SK-N-SH (cell line): ENCODE data around the gene ABI1. TPM values are rescaled to one million over a fixed set of nuclear protein-coding genes. Genes with fewer than 3 reads are reported as not detected.

Source experiments
- CTCF ChIA-PET: fragments of 300-600, 350-600 bp; formaldehyde crosslinking; extraction: SDS; loops from one replicate; lab custom pipeline; 2021; lab: Yijun Ruan, JAX
- POLR2A ChIA-PET: fragments of 350-600 bp; sonication (Branson Sonifier 250); formaldehyde crosslinking; extraction: SDS; loops from one replicate; lab custom pipeline; 2020; ENCODE audit warnings: antibody characterized with exemption, inconsistent platforms; lab: Yijun Ruan, JAX
- DNase-seq: peaks from one replicate; pipeline ENCODE4 v3.0.0; 2012
- H2AFZ ChIP-seq: fragments of 200-600 bp; sonication (generic); 2 replicates; pipeline ENCODE4 v1.8.1; 2016; ENCODE audit warnings: antibody characterized with exemption, mild to moderate bottlenecking, low read depth
- H3F3A ChIP-seq: fragments of 200-600 bp; sonication (generic); replicated peaks from 2 replicates; pipeline ENCODE3; 2016; ENCODE audit warnings: antibody characterized with exemption, mild to moderate bottlenecking; ENCODE audit not compliant: insufficient read depth
- H3K27ac ChIP-seq, 2 experiments: fragments of 200-500 bp in 1 of 2; fragments of 200-600 bp in 1 of 2; sonication (Bioruptor generic) in 1 of 2; sonication (generic), shearing (Covaris generic) in 1 of 2; 2 replicates each; pipeline versions ENCODE4 v1.5.1 to v1.6.1; 2014 to 2016; ENCODE audit warnings: low read depth in 2 of 2, inconsistent platforms in 1 of 2, low read length in 1 of 2, mild to moderate bottlenecking in 1 of 2, mixed read lengths in 1 of 2
- H3K27me3 ChIP-seq: fragments of 200-600 bp; sonication (generic), shearing (Covaris generic); 2 replicates; pipeline ENCODE4 v1.6.1; 2016; ENCODE audit warnings: mixed run types; ENCODE audit not compliant: insufficient read depth
- H3K36me3 ChIP-seq, 2 experiments: fragments of 200-500 bp in 1 of 2; fragments of 200-600 bp in 1 of 2; sonication (Bioruptor generic) in 1 of 2; sonication (generic) in 1 of 2; replicated peaks in 1 of 2; 2 replicates each; pipeline versions ENCODE3 to v1.5.1; 2014 to 2016; ENCODE audit warnings: low read length in 1 of 2, mild to moderate bottlenecking in 1 of 2; ENCODE audit not compliant: insufficient read depth in 2 of 2, control insufficient read depth in 1 of 2
- H3K4me1 ChIP-seq, 2 experiments: fragments of 200-500 bp in 1 of 2; fragments of 200-600 bp in 1 of 2; sonication (Bioruptor generic) in 1 of 2; sonication (generic), shearing (Covaris generic) in 1 of 2; 2 replicates each; pipeline versions ENCODE4 v1.5.1 to v1.6.1; 2014 to 2016; ENCODE audit warnings: low read depth in 1 of 2, low read length in 1 of 2, mixed run types in 1 of 2; ENCODE audit not compliant: insufficient read depth in 2 of 2, control insufficient read depth in 1 of 2
- H3K4me2 ChIP-seq: fragments of 200-600 bp; sonication (generic), shearing (Covaris generic); 2 replicates; pipeline ENCODE4 v1.6.1; 2017; ENCODE audit warnings: mixed run types
- H3K4me3 ChIP-seq, 2 experiments: fragments of 200-500 bp in 1 of 2; fragments of 200-600 bp in 1 of 2; sonication (Bioruptor generic) in 1 of 2; sonication (generic), shearing (Covaris generic) in 1 of 2; 2 replicates each; pipeline versions ENCODE4 v1.5.1 to v1.8.1; 2014 to 2016; ENCODE audit warnings: low read depth in 2 of 2, inconsistent platforms in 1 of 2, low read length in 1 of 2, mild to moderate bottlenecking in 1 of 2, mixed read lengths in 1 of 2, moderate library complexity in 1 of 2
- H3K79me2 ChIP-seq: fragments of 200-600 bp; sonication (generic); 2 replicates; pipeline ENCODE4 v1.8.1; 2017; ENCODE audit warnings: mild to moderate bottlenecking; ENCODE audit not compliant: insufficient read depth
- H3K9ac ChIP-seq: fragments of 200-600 bp; sonication (generic); 2 replicates; pipeline ENCODE4 v1.6.1; 2017; ENCODE audit warnings: mixed run types
- H3K9me2 ChIP-seq: fragments of 200-600 bp; sonication (generic); 2 replicates; pipeline ENCODE4 v1.6.1; 2017; ENCODE audit warnings: mixed run types
- H3K9me3 ChIP-seq: fragments of 200-600 bp; sonication (generic); 2 replicates; pipeline ENCODE4 v1.6.1; 2017; ENCODE audit warnings: mixed run types, mild to moderate bottlenecking, moderate library complexity
- H4K20me1 ChIP-seq: fragments of 200-600 bp; sonication (generic); 2 replicates; pipeline ENCODE4 v1.6.1; 2017; ENCODE audit warnings: mild to moderate bottlenecking, mixed run types; ENCODE audit not compliant: insufficient read depth
- CHD2 ChIP-seq: fragments of 150-350 bp; IDR thresholded peaks from 2 replicates; pipeline ENCODE4 v1.6.1; 2018; ENCODE audit warnings: low read length; ENCODE audit not compliant: partially characterized antibody
- ELF1 ChIP-seq: IDR thresholded peaks from 2 replicates; pipeline ENCODE4 v1.4.0; 2012
- EZH2phosphoT487 ChIP-seq: fragments of 200-600 bp; sonication (generic); IDR thresholded peaks from 2 replicates; pipeline ENCODE4 v1.6.1; 2017; ENCODE audit warnings: low read depth, mixed run types, mild to moderate bottlenecking, antibody characterized with exemption, moderate library complexity, borderline replicate concordance
- FOSL2 ChIP-seq: IDR thresholded peaks from 2 replicates; pipeline ENCODE4 v1.4.0; 2012; ENCODE audit warnings: low read depth, mild to moderate bottlenecking, moderate library complexity, borderline replicate concordance
- FOXM1 ChIP-seq: IDR thresholded peaks from 2 replicates; pipeline ENCODE4 v1.4.0; 2012; ENCODE audit warnings: low read depth, mild to moderate bottlenecking
- GABPA ChIP-seq: IDR thresholded peaks from 2 replicates; pipeline ENCODE4 v1.4.0; 2012; ENCODE audit warnings: low read depth, mild to moderate bottlenecking
- MAX ChIP-seq: IDR thresholded peaks from 2 replicates; pipeline ENCODE4 v1.4.0; 2012; ENCODE audit warnings: low read depth
- MXI1 ChIP-seq: IDR thresholded peaks from 2 replicates; pipeline ENCODE4 v1.6.1; 2012; ENCODE audit warnings: mild to moderate bottlenecking, low read depth, low read length, improper control_type of control experiment
- NFIC ChIP-seq: IDR thresholded peaks from 2 replicates; pipeline ENCODE4 v1.4.0; 2012; ENCODE audit warnings: borderline replicate concordance
- NRF1 ChIP-seq: IDR thresholded peaks from 2 replicates; pipeline ENCODE4 v1.6.1; 2012; ENCODE audit warnings: low read depth, mild to moderate bottlenecking, low read length
- POLR2AphosphoS5 ChIP-seq: IDR thresholded peaks from 2 replicates; pipeline ENCODE4 v1.6.1; 2012; ENCODE audit warnings: low read depth, low read length
- RAD21 ChIP-seq: IDR thresholded peaks from 2 replicates; pipeline ENCODE4 v1.6.1; 2012; ENCODE audit warnings: mild to moderate bottlenecking, low read length
- RFX5 ChIP-seq: IDR thresholded peaks from 2 replicates; pipeline ENCODE4 v1.6.1; 2012; ENCODE audit warnings: mild to moderate bottlenecking, improper control_type of control experiment, low read length
- SMC3 ChIP-seq: IDR thresholded peaks from 2 replicates; pipeline ENCODE4 v1.6.1; 2012; ENCODE audit warnings: low read depth, low read length, improper control_type of control experiment
- TAF1 ChIP-seq: IDR thresholded peaks from 2 replicates; pipeline ENCODE4 v1.6.1; 2012; ENCODE audit warnings: low read depth, mild to moderate bottlenecking, low read length, moderate library complexity, borderline replicate concordance
- TCF12 ChIP-seq: IDR thresholded peaks from 2 replicates; pipeline ENCODE4 v1.4.0; 2012
- WGBS: methylation state at CpG from one replicate; pipeline ENCODE4 v1.1.6; 2017; ENCODE audit warnings: low lambda C conversion rate; 5-methylcytosine and 5-hydroxymethylcytosine counted together
- polyA plus RNA-seq, 3 experiments: library from polyadenylated mRNA; depleted of rRNA; stranded (reverse); fragments of >200 nt; gene quantifications; 2 replicates each; pipeline ENCODE4 v1.2.3, GENCODE V29; 2012
- TF ChIP-seq, protein P1 (sequence below): fragments of 150-350 bp; IDR thresholded peaks from 2 replicates; pipeline ENCODE4 v1.6.1; 2017; ENCODE audit warnings: antibody characterized with exemption, low read length, low read depth, borderline replicate concordance
- TF ChIP-seq, protein P2 (sequence below): IDR thresholded peaks from 2 replicates; pipeline ENCODE4 v1.6.1; 2012; ENCODE audit warnings: mild to moderate bottlenecking, low read depth, low read length, moderate library complexity
- TF ChIP-seq, protein P3 (sequence below): fragments of 200-600 bp; sonication (generic); IDR thresholded peaks from 2 replicates; pipeline ENCODE4 v1.6.1; 2017; ENCODE audit warnings: antibody characterized with exemption, mild to moderate bottlenecking, moderate library complexity

The ABI1 gene
- polyA plus RNA-seq, 1 of the 3 experiments (the other 2 are of a cell fraction): 36.7 TPM

GRCh38 chr10:26779176-26779860 is 81.4 kb downstream of the ABI1 start:
- POLR2A ChIA-PET: no interaction called here

GRCh38 chr10:26777686-26778085 is 83.1 kb downstream of the ABI1 start:
- Histone ChIP-seq H3K27ac (no peak overlapping the region), H3K4me2 (no peak overlapping the region), H3F3A (peaks cover 8% of the 10 kb centered on the region), H3K4me1 (peaks cover 0 to 15% of the 10 kb centered on the region in 2 experiments; a peak in 1 of 4 replicates), H3K9me3 (no peaks in the 10 kb centered on the region), H3K4me3 (no peak overlapping the region), H3K36me3 (no peaks in the 10 kb centered on the region), H2AFZ (no peak overlapping the region), H4K20me1 (peaks cover 27% of the 10 kb centered on the region), H3K9ac (no peak overlapping the region), H3K27me3 (no peaks in the 10 kb centered on the region), H3K79me2 (peaks cover 89% of the 10 kb centered on the region), H3K9me2 (no peaks in the 10 kb centered on the region)
- DNase-seq: no peak
- 89% methylated on average over 2 of the region's 2 CpGs for WGBS
- CTCF ChIA-PET: no interaction called here
- POLR2A ChIA-PET: no interaction called here
- no peak for TF ChIP-seq RFX5
- no peak for TF ChIP-seq GABPA
- no peak for TF ChIP-seq NRF1
- TF ChIP-seq, protein P1, sequence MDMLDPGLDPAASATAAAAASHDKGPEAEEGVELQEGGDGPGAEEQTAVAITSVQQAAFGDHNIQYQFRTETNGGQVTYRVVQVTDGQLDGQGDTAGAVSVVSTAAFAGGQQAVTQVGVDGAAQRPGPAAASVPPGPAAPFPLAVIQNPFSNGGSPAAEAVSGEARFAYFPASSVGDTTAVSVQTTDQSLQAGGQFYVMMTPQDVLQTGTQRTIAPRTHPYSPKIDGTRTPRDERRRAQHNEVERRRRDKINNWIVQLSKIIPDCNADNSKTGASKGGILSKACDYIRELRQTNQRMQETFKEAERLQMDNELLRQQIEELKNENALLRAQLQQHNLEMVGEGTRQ: no peak
- no peak for TF ChIP-seq POLR2AphosphoS5
- TF ChIP-seq TAF1: no peak
- TF ChIP-seq ELF1: no peak
- TF ChIP-seq CHD2: no peak
- TF ChIP-seq TCF12: no peak
- TF ChIP-seq, protein P2, sequence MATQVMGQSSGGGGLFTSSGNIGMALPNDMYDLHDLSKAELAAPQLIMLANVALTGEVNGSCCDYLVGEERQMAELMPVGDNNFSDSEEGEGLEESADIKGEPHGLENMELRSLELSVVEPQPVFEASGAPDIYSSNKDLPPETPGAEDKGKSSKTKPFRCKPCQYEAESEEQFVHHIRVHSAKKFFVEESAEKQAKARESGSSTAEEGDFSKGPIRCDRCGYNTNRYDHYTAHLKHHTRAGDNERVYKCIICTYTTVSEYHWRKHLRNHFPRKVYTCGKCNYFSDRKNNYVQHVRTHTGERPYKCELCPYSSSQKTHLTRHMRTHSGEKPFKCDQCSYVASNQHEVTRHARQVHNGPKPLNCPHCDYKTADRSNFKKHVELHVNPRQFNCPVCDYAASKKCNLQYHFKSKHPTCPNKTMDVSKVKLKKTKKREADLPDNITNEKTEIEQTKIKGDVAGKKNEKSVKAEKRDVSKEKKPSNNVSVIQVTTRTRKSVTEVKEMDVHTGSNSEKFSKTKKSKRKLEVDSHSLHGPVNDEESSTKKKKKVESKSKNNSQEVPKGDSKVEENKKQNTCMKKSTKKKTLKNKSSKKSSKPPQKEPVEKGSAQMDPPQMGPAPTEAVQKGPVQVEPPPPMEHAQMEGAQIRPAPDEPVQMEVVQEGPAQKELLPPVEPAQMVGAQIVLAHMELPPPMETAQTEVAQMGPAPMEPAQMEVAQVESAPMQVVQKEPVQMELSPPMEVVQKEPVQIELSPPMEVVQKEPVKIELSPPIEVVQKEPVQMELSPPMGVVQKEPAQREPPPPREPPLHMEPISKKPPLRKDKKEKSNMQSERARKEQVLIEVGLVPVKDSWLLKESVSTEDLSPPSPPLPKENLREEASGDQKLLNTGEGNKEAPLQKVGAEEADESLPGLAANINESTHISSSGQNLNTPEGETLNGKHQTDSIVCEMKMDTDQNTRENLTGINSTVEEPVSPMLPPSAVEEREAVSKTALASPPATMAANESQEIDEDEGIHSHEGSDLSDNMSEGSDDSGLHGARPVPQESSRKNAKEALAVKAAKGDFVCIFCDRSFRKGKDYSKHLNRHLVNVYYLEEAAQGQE: no peak
- no peak for TF ChIP-seq MXI1
- no peak for TF ChIP-seq NFIC

More at GRCh38 chr10:26779176-26779860, 81.4 kb downstream of the ABI1 start:
- Histone ChIP-seq H3K4me2 (no peak overlapping the region), H3K36me3 (no peaks in the 10 kb centered on the region), H3F3A (peaks cover 8% of the 10 kb centered on the region), H3K9me3 (no peaks in the 10 kb centered on the region), H3K9ac (no peak overlapping the region), H3K27me3 (no peaks in the 10 kb centered on the region), H3K4me1 (peaks cover 0 to 15% of the 10 kb centered on the region in 2 experiments; a peak in 1 of 4 replicates), H3K79me2 (peaks cover 89% of the 10 kb centered on the region), H3K4me3 (no peak overlapping the region), H3K27ac (no peak overlapping the region), H2AFZ (no peak overlapping the region), H3K9me2 (no peaks in the 10 kb centered on the region), H4K20me1 (peaks cover 23% of the 10 kb centered on the region)
- no peak for DNase-seq
- whole genome bisulfite sequencing: 91% methylated on average over 4 of the region's 4 CpGs
- no peak for TF ChIP-seq EZH2phosphoT487
- no peak for TF ChIP-seq SMC3
- no peak for TF ChIP-seq GABPA
- TF ChIP-seq, protein P3, sequence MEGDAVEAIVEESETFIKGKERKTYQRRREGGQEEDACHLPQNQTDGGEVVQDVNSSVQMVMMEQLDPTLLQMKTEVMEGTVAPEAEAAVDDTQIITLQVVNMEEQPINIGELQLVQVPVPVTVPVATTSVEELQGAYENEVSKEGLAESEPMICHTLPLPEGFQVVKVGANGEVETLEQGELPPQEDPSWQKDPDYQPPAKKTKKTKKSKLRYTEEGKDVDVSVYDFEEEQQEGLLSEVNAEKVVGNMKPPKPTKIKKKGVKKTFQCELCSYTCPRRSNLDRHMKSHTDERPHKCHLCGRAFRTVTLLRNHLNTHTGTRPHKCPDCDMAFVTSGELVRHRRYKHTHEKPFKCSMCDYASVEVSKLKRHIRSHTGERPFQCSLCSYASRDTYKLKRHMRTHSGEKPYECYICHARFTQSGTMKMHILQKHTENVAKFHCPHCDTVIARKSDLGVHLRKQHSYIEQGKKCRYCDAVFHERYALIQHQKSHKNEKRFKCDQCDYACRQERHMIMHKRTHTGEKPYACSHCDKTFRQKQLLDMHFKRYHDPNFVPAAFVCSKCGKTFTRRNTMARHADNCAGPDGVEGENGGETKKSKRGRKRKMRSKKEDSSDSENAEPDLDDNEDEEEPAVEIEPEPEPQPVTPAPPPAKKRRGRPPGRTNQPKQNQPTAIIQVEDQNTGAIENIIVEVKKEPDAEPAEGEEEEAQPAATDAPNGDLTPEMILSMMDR: no peak
- no peak for TF ChIP-seq RAD21
- no peak for TF ChIP-seq FOXM1
- no peak for TF ChIP-seq NRF1
- no peak for TF ChIP-seq FOSL2
- no peak for TF ChIP-seq MAX
- CTCF ChIA-PET: no interaction called here
